HL-60 (cell line): ENCODE data around the gene SIL1.

ENCODE experiments used
- DNase-seq, 2 experiments: peaks; one replicate each; pipeline ENCODE4 v3.0.0-alpha.2; 2010 to 2020; ENCODE audit warnings: low read depth in 1 of 2, low spot score in 1 of 2
- H3K27ac ChIP-seq: fragments of 250-450 bp; sonication (Bioruptor Pico); replicated peaks from 2 replicates; pipeline ENCODE4 v1.5.1; 2020; ENCODE audit warnings: mild to moderate bottlenecking, moderate library complexity
- H3K27me3 ChIP-seq: fragments of 250-450 bp; sonication (Bioruptor Pico); 2 replicates; pipeline ENCODE4 v1.5.1; 2021; ENCODE audit warnings: mild to moderate bottlenecking, moderate library complexity; ENCODE audit not compliant: insufficient read depth, poor library complexity, severe bottlenecking
- H3K4me3 ChIP-seq: replicated peaks from 2 replicates; pipeline ENCODE4 v1.5.1; 2011; ENCODE audit warnings: mild to moderate bottlenecking, control low read depth, low read length; ENCODE audit not compliant: insufficient read depth
- GABPA ChIP-seq: IDR thresholded peaks from 2 replicates; pipeline ENCODE4 v1.6.1; 2012; ENCODE audit warnings: low read depth
- POLR2AphosphoS5 ChIP-seq: IDR thresholded peaks from 2 replicates; pipeline ENCODE4 v1.6.1; 2012; ENCODE audit warnings: low read depth
- SPI1 ChIP-seq: IDR thresholded peaks from 2 replicates; pipeline ENCODE4 v1.6.1; 2012; ENCODE audit warnings: low read depth, mild to moderate bottlenecking, borderline replicate concordance
- TF ChIP-seq, protein P1 (sequence below): IDR thresholded peaks from 2 replicates; pipeline ENCODE4 v1.6.1; 2012; ENCODE audit warnings: low read depth; ENCODE audit not compliant: insufficient replicate concordance
- TF ChIP-seq, protein P2 (sequence below): IDR thresholded peaks from one replicate; pipeline ENCODE4 v1.5.1; 2011; ENCODE audit warnings: low read length, control low read depth, inconsistent platforms; ENCODE audit not compliant: insufficient read depth

The SIL1 gene

DNA sequence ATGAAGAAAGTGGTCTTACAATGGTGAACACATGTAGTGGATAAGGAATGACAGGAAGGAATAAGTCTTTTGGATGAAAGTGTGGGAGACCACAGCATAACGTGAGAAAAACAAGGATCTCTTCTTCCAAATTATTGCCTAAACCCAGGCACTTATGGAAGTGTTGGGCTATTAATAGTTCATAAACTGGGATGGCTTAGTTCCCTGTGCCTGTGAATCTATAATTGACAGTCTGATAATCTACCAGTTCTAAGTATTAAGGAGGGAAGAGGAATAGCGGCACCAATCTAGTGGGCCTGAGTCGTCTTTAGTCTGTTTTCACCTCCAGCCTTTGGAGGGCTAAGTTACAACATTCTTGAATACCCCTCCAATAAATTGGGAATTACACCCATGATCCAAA, 283.8 kb downstream of the SIL1 start:
- TF ChIP-seq, protein P1, sequence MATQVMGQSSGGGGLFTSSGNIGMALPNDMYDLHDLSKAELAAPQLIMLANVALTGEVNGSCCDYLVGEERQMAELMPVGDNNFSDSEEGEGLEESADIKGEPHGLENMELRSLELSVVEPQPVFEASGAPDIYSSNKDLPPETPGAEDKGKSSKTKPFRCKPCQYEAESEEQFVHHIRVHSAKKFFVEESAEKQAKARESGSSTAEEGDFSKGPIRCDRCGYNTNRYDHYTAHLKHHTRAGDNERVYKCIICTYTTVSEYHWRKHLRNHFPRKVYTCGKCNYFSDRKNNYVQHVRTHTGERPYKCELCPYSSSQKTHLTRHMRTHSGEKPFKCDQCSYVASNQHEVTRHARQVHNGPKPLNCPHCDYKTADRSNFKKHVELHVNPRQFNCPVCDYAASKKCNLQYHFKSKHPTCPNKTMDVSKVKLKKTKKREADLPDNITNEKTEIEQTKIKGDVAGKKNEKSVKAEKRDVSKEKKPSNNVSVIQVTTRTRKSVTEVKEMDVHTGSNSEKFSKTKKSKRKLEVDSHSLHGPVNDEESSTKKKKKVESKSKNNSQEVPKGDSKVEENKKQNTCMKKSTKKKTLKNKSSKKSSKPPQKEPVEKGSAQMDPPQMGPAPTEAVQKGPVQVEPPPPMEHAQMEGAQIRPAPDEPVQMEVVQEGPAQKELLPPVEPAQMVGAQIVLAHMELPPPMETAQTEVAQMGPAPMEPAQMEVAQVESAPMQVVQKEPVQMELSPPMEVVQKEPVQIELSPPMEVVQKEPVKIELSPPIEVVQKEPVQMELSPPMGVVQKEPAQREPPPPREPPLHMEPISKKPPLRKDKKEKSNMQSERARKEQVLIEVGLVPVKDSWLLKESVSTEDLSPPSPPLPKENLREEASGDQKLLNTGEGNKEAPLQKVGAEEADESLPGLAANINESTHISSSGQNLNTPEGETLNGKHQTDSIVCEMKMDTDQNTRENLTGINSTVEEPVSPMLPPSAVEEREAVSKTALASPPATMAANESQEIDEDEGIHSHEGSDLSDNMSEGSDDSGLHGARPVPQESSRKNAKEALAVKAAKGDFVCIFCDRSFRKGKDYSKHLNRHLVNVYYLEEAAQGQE = no peak
- TF ChIP-seq POLR2AphosphoS5 = no peak
- no peak for TF ChIP-seq SPI1
- no peak for TF ChIP-seq GABPA
- TF ChIP-seq, protein P2, sequence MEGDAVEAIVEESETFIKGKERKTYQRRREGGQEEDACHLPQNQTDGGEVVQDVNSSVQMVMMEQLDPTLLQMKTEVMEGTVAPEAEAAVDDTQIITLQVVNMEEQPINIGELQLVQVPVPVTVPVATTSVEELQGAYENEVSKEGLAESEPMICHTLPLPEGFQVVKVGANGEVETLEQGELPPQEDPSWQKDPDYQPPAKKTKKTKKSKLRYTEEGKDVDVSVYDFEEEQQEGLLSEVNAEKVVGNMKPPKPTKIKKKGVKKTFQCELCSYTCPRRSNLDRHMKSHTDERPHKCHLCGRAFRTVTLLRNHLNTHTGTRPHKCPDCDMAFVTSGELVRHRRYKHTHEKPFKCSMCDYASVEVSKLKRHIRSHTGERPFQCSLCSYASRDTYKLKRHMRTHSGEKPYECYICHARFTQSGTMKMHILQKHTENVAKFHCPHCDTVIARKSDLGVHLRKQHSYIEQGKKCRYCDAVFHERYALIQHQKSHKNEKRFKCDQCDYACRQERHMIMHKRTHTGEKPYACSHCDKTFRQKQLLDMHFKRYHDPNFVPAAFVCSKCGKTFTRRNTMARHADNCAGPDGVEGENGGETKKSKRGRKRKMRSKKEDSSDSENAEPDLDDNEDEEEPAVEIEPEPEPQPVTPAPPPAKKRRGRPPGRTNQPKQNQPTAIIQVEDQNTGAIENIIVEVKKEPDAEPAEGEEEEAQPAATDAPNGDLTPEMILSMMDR = no peak
- no peak for DNase-seq

DNA sequence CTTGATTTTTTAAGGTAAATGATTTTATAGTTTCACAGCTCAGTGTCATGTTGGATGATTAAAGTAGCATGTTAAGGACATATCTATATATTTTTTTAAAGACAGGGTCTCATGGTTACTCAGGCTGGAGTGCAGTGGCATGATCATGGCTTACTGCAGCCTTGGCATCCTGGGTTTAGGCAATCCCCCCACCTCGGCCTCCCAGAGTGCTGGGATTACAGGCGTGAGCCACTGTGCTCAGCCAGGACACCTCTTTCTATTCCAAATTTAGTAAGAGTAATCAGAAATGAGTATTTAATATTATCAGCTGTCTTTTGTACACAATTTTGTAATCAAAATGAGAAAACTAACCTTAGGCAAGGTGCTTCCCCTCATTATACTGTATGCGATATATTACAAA, 284.4 kb downstream of the SIL1 start:
- Histone ChIP-seq H3K27me3 (no peaks in the 10 kb centered on the region), H3K4me3 (no peak overlapping the region), H3K27ac (no peak overlapping the region)
- DNase-seq = no peak
- TF ChIP-seq POLR2AphosphoS5 = no peak
- no peak for TF ChIP-seq GABPA
- TF ChIP-seq SPI1 = no peak
- TF ChIP-seq, protein P2 = no peak

More for the DNA sequence above, 283.8 kb downstream of the SIL1 start:
- H3K4me3 ChIP-seq = no peak overlapping the region
- no peak overlapping the region for H3K27ac ChIP-seq
- H3K27me3 ChIP-seq = no peaks in the 10 kb centered on the region

DNA sequence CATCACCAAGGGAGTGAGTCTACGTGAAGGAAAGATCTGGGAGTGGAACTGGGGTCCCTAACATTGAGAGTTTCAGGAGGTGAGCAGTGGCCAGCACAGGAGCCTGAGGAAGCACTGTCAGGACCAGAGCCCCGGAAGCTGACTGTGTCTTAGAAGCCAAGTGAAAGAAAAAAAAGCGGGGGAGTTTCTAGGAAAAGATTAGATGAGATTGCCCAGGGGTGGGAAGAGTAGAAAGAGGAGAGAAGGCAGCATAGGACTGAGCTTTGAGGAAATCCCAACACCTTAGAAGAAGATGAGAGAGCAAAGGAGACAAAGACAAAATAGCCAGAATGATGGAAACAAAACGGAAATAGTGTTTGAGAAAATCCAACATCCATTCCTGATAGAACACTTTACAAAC, 286.1 kb downstream of the SIL1 start:
- TF ChIP-seq SPI1 (no peak), POLR2AphosphoS5 (no peak), GABPA (no peak)
- TF ChIP-seq, protein P2 = no peak
- TF ChIP-seq, protein P1 = no peak
- no peak for DNase-seq
- Histone ChIP-seq H3K4me3 (no peak overlapping the region), H3K27me3 (no peaks in the 10 kb centered on the region), H3K27ac (no peak overlapping the region)

DNA sequence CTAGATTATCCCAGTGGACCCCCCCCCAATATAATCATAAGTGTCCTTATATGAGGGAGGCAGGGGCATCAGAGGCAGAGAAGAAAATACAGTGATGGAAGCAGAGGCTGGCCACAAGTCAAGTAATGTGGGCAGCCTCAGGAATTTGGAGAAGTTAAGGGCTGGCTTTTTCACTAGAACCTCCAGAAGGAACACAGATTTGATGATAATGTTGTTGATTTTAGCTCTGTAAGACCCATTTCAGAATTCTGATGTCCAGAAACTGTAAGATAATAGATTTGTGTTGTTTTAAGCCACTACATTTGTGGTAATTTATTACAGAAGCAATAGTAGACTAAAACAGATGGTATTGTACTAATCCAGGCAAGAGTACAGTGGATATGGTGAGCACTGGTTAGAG, 286.7 kb downstream of the SIL1 start:
- DNase-seq = no peak

More for the DNA sequence above, 286.7 kb downstream of the SIL1 start:
- Histone ChIP-seq H3K4me3 (no peak overlapping the region), H3K27ac (no peak overlapping the region), H3K27me3 (no peaks in the 10 kb centered on the region)
- TF ChIP-seq, protein P2 = no peak
- TF ChIP-seq, protein P1 = no peak
- no peak for TF ChIP-seq SPI1
- TF ChIP-seq POLR2AphosphoS5 = no peak
- no peak for TF ChIP-seq GABPA
